MCF 10A (cell line): ENCODE measurements around the gene HOXD10. TPM values are rescaled to one million over a fixed set of nuclear protein-coding genes. Genes with fewer than 3 reads are reported as not detected.

Experiments
- BruUV-seq: library from RNA; stranded (reverse); fragments of 400-500 nt; replicated peaks from 2 replicates; lab custom pipeline; 2021; lab: Mats Ljungman, UMichigan
- CTCF ChIA-PET: fragments of 300-600 bp; sonication (Branson Sonifier 250); formaldehyde crosslinking; extraction: SDS; loops from one replicate; lab custom pipeline; 2021; ENCODE audit warnings: antibody characterized with exemption, inconsistent platforms; lab: Yijun Ruan, JAX
- POLR2A ChIA-PET: fragments of 300-600, 350-650 bp; sonication (Branson Sonifier 250); formaldehyde crosslinking; extraction: SDS; loops from one replicate; lab custom pipeline; 2020; ENCODE audit warnings: antibody characterized with exemption, inconsistent platforms; lab: Yijun Ruan, JAX
- DNase-seq: peaks from one replicate; pipeline ENCODE4 v3.0.0-alpha.2; 2018; ENCODE audit not compliant: unreplicated experiment
- H3K27ac Mint-ChIP-seq: one replicate; pipeline ENCODE4 v1.8.0; 2022; ENCODE audit warnings: mild to moderate bottlenecking, low read depth, mixed read lengths; ENCODE audit not compliant: unreplicated experiment
- H3K27me3 Mint-ChIP-seq: one replicate; pipeline ENCODE4 v1.8.0; 2022; ENCODE audit warnings: mixed read lengths; ENCODE audit not compliant: insufficient read depth, unreplicated experiment
- H3K36me3 Mint-ChIP-seq: one replicate; pipeline ENCODE4 v1.8.0; 2022; ENCODE audit warnings: mild to moderate bottlenecking, moderate library complexity, mixed read lengths; ENCODE audit not compliant: insufficient read depth, unreplicated experiment
- H3K4me1 Mint-ChIP-seq: one replicate; pipeline ENCODE4 v1.8.0; 2022; ENCODE audit warnings: mixed read lengths; ENCODE audit not compliant: insufficient read depth, unreplicated experiment
- H3K4me3 Mint-ChIP-seq: one replicate; pipeline ENCODE4 v1.8.0; 2022; ENCODE audit warnings: mild to moderate bottlenecking, moderate library complexity, mixed read lengths; ENCODE audit not compliant: unreplicated experiment
- H3K9me3 Mint-ChIP-seq: one replicate; pipeline ENCODE4 v1.8.0; 2022; ENCODE audit warnings: mixed read lengths; ENCODE audit not compliant: unreplicated experiment
- CTCF ChIP-seq: fragments of 200-600 bp; IDR thresholded peaks from one replicate; pipeline ENCODE4 v1.8.0; 2022; ENCODE audit warnings: antibody characterized with exemption, mild to moderate bottlenecking; ENCODE audit not compliant: unreplicated experiment
- intact Hi-C: fragments of 100-400 bp; cut with micrococcal nuclease; formaldehyde crosslinking; loops from 2 replicates; pipeline ENCODE4 v1.14.1; 2022
- total RNA-seq: library from RNA; stranded (reverse); gene quantifications from 2 replicates; pipeline ENCODE4 v1.2.3, GENCODE V29; 2022

HOXD10 gene
- total RNA-seq, 1 experiment from 2014 or later: not detected

GRCh38 chr2:176103194-176103593 lies 13.4 kb upstream of the HOXD10 start:
- intact Hi-C loops: no loop called here
- Mint-ChIP-seq H3K4me1 (peaks cover 7% of the 10 kb centered on the region), H3K9me3 (no peaks in the 10 kb centered on the region), H3K27ac (no peak overlapping the region), H3K27me3 (peaks cover 33% of the 10 kb centered on the region), H3K4me3 (no peak overlapping the region), H3K36me3 (no peaks in the 10 kb centered on the region)
- POLR2A ChIA-PET: no interaction called here
- CTCF ChIA-PET: interaction anchor here (0.8 to 2.3 kb wide), 3 partner anchors 7 to 1072 kb away, joined by 3 to 10 read pairs (median 3); no protein-coding TSS in a partner anchor
- no peak for DNase-seq
- no TSS peak for BruUV-seq
- TF ChIP-seq CTCF: no peak

- ChIA-PET POLR2A (no interaction called here), CTCF (interaction anchor here (0.6 to 2.3 kb wide), 3 partner anchors 7 to 1073 kb away, joined by 3 to 10 read pairs (median 3); no protein-coding TSS in a partner anchor)
- H3K27ac Mint-ChIP-seq: no peak overlapping the region
Observed at GRCh38 chr2:176103742-176104315, 12.7 kb upstream of the HOXD10 start.

GRCh38 chr2:176104316-176105077 lies 12.1 kb upstream of the HOXD10 start:
- Mint-ChIP-seq H3K4me3 (no peak overlapping the region), H3K27me3 (peaks cover 22% of the 10 kb centered on the region), H3K4me1 (peaks cover 7% of the 10 kb centered on the region), H3K9me3 (no peaks in the 10 kb centered on the region), H3K36me3 (no peaks in the 10 kb centered on the region), H3K27ac (no peak overlapping the region)
- CTCF ChIA-PET: interaction anchor here (0.6 to 1.1 kb wide), 3 partner anchors 505 to 853 kb away, joined by 3 to 4 read pairs (median 3); no protein-coding TSS in a partner anchor
- BruUV-seq: no TSS peak
- intact Hi-C loops: no loop called here
- POLR2A ChIA-PET: no interaction called here
- DNase-seq: no peak
- TF ChIP-seq CTCF: no peak

More at GRCh38 chr2:176103742-176104315, 12.7 kb upstream of the HOXD10 start:
- peaks cover 27% of the 10 kb centered on the region for H3K27me3 Mint-ChIP-seq
- intact Hi-C loops: no loop called here
- no peak for DNase-seq
- H3K36me3 Mint-ChIP-seq: no peaks in the 10 kb centered on the region
- peaks cover 7% of the 10 kb centered on the region for H3K4me1 Mint-ChIP-seq
- H3K9me3 Mint-ChIP-seq: no peaks in the 10 kb centered on the region
- no TSS peak for BruUV-seq
- H3K4me3 Mint-ChIP-seq: no peak overlapping the region
- TF ChIP-seq CTCF: no peak

GRCh38 chr2:176105078-176105729 lies 11.4 kb upstream of the HOXD10 start:
- TF ChIP-seq CTCF: no peak
- ChIA-PET CTCF (interaction anchor here (0.6 to 1.1 kb wide), 2 partner anchors 831 to 854 kb away, joined by 3 to 4 read pairs; no protein-coding TSS in a partner anchor), POLR2A (no interaction called here)
- Mint-ChIP-seq H3K27ac (no peak overlapping the region), H3K36me3 (no peaks in the 10 kb centered on the region), H3K4me1 (peaks cover 7% of the 10 kb centered on the region), H3K27me3 (peaks cover 22% of the 10 kb centered on the region), H3K9me3 (no peaks in the 10 kb centered on the region), H3K4me3 (no peak overlapping the region)
- intact Hi-C loops: no loop called here
- no TSS peak for BruUV-seq
- no peak for DNase-seq
